Endothelial cell of umbilical vein (primary cell): ENCODE data around the gene YTHDC1. TPM values are rescaled to one million over a fixed set of nuclear protein-coding genes. Genes with fewer than 3 reads are reported as not detected.

Experiments
- BruUV-seq: library from RNA; stranded (reverse); fragments of 400-500 nt; replicated peaks from 2 replicates; lab custom pipeline; 2021; lab: Mats Ljungman, UMichigan
- CTCF ChIA-PET: fragments of 300-600, 350-600 bp; sonication (Branson Sonifier 250); formaldehyde crosslinking; loops from one replicate; lab custom pipeline; 2021; ENCODE audit warnings: antibody characterized with exemption, inconsistent platforms; lab: Charles Lee
- POLR2A ChIA-PET: fragments of 300-600, 350-600 bp; sonication (Branson Sonifier 250); formaldehyde crosslinking; loops from one replicate; lab custom pipeline; 2021; ENCODE audit warnings: antibody characterized with exemption, inconsistent platforms; lab: Charles Lee
- DNase-seq: peaks from one replicate; pipeline ENCODE4 v3.0.0-alpha.2; 2011; ENCODE audit warnings: low read depth, low spot score
- FAIRE-seq: peaks from 2 replicates; lab custom pipeline; 2011; peaks lifted over from hg19 to GRCh38; lab: Jason Lieb, UNC
- H2AFZ ChIP-seq: 2 replicates; pipeline ENCODE4 v1.6.0; 2012; ENCODE audit warnings: low read depth, low read length, control low read depth, inconsistent platforms
- H3K27ac ChIP-seq: 2 replicates; pipeline ENCODE4 v1.5.1; 2011; ENCODE audit warnings: low read depth, mild to moderate bottlenecking, control low read depth, low read length, moderate library complexity; ENCODE audit not compliant: insufficient read depth
- H3K27me3 ChIP-seq, 2 experiments: 2 replicates each; pipeline versions ENCODE4 v1.6.0 to v1.6.1; 2011; ENCODE audit warnings: low read length in 2 of 2, mixed read lengths in 1 of 2; ENCODE audit not compliant: control insufficient read depth in 2 of 2, insufficient read depth in 2 of 2
- H3K36me3 ChIP-seq, 2 experiments: 2 replicates in 1 of 2; 3 replicates in 1 of 2; pipeline ENCODE4 v1.5.1; 2011; ENCODE audit warnings: low read length in 2 of 2, mild to moderate bottlenecking in 1 of 2, moderate library complexity in 1 of 2; ENCODE audit not compliant: control insufficient read depth in 2 of 2, insufficient read depth in 2 of 2; ENCODE audit errors: extremely low read depth in 1 of 2
- H3K4me1 ChIP-seq: 3 replicates; pipeline ENCODE4 v1.5.1; 2011; ENCODE audit warnings: mild to moderate bottlenecking, low read length; ENCODE audit not compliant: control insufficient read depth, insufficient read depth; ENCODE audit errors: extremely low read depth
- H3K4me2 ChIP-seq: 2 replicates; pipeline ENCODE4 v1.6.1; 2011; ENCODE audit warnings: low read length, control low read depth, mixed read lengths; ENCODE audit not compliant: insufficient read depth
- H3K4me3 ChIP-seq, 3 experiments: fragments of 200-600 bp in 1 of 3; sonication (generic), shearing (Covaris generic) in 1 of 3; replicated peaks in 1 of 3; 2 replicates each; pipeline ENCODE4 v1.5.1; 2011 to 2016; ENCODE audit warnings: control low read depth in 3 of 3, low read length in 3 of 3, mild to moderate bottlenecking in 2 of 3, inconsistent platforms in 1 of 3, low read depth in 1 of 3, moderate library complexity in 1 of 3; ENCODE audit not compliant: insufficient read depth in 1 of 3
- H3K79me2 ChIP-seq: 2 replicates; pipeline ENCODE4 v1.6.0; 2012; ENCODE audit warnings: low read length, inconsistent platforms; ENCODE audit not compliant: control insufficient read depth, insufficient read depth
- H3K9ac ChIP-seq: replicated peaks from 2 replicates; pipeline ENCODE3; 2011; ENCODE audit warnings: low read length, control low read depth; ENCODE audit not compliant: insufficient read depth; ENCODE audit errors: extremely low read depth
- H3K9me1 ChIP-seq: replicated peaks from 3 replicates; pipeline ENCODE4 v1.6.0; 2011; ENCODE audit warnings: mild to moderate bottlenecking, low read length; ENCODE audit not compliant: control insufficient read depth, insufficient read depth; ENCODE audit errors: extremely low read depth
- H3K9me3 ChIP-seq: replicated peaks from 2 replicates; pipeline ENCODE4 v1.5.1; 2012; ENCODE audit warnings: low read length, inconsistent platforms; ENCODE audit not compliant: control insufficient read depth, insufficient read depth
- H4K20me1 ChIP-seq: replicated peaks from 2 replicates; pipeline ENCODE3; 2011; ENCODE audit warnings: mild to moderate bottlenecking, low read length; ENCODE audit not compliant: control insufficient read depth, insufficient read depth; ENCODE audit errors: extremely low read depth
- CTCF ChIP-seq, 2 donors: IDR thresholded peaks; 1 replicate in 1 of 2; 2 replicates in 1 of 2; pipeline ENCODE4 v1.5.1; 2011; ENCODE audit warnings: low read length in 2 of 2, mild to moderate bottlenecking in 2 of 2, moderate library complexity in 2 of 2, control low read depth in 1 of 2, inconsistent platforms in 1 of 2, low read depth in 1 of 2; ENCODE audit not compliant: insufficient read depth in 1 of 2; ENCODE audit errors: extremely low read depth in 1 of 2
- EZH2 ChIP-seq: IDR thresholded peaks from 2 replicates; pipeline ENCODE4 v1.6.1; 2012; ENCODE audit warnings: borderline replicate concordance, low read depth, mild to moderate bottlenecking, moderate library complexity, low read length, inconsistent platforms; ENCODE audit not compliant: severe bottlenecking
- FOS ChIP-seq: IDR thresholded peaks from 2 replicates; pipeline ENCODE4 v1.6.1; 2011; ENCODE audit warnings: mild to moderate bottlenecking, low read length, moderate library complexity, borderline replicate concordance; ENCODE audit not compliant: insufficient read depth
- GATA2 ChIP-seq: IDR thresholded peaks from 2 replicates; pipeline ENCODE4 v1.7.0; 2011; ENCODE audit warnings: low read depth, mild to moderate bottlenecking, moderate library complexity, mixed read lengths, low read length; ENCODE audit not compliant: insufficient read length, insufficient read depth
- JUN ChIP-seq: IDR thresholded peaks from 2 replicates; pipeline ENCODE4 v1.6.1; 2011; ENCODE audit warnings: borderline replicate concordance, low read depth; ENCODE audit not compliant: insufficient read length, insufficient read depth
- MYC ChIP-seq: IDR thresholded peaks from one replicate; pipeline ENCODE4 v1.6.1; 2011; ENCODE audit warnings: mild to moderate bottlenecking, low read depth, low read length
- POLR2A ChIP-seq: IDR thresholded peaks from 2 replicates; pipeline ENCODE4 v1.6.1; 2012; ENCODE audit warnings: low read depth, mild to moderate bottlenecking, control low read depth, low read length
- POLR2AphosphoS5 ChIP-seq: IDR thresholded peaks from 2 replicates; pipeline ENCODE4 v1.6.1; 2012; ENCODE audit warnings: low read depth, mild to moderate bottlenecking, control low read depth, low read length, moderate library complexity; ENCODE audit not compliant: insufficient read depth
- dilution Hi-C: fragments of 300-500 bp; cut with MboI; formaldehyde crosslinking; loops from one replicate; pipeline ENCODE4 v1.15.0; 2019; ENCODE audit warnings: low sequenced_read_pairs; ENCODE audit not compliant: extremely low pct_ligation_motif_present
- intact Hi-C: fragments of 100-400 bp; cut with micrococcal nuclease; formaldehyde crosslinking; loops from one replicate; pipeline ENCODE4 v1.10.0; 2022
- polyA plus RNA-seq, 4 experiments: library from polyadenylated mRNA; depleted of rRNA in 3 of 4; stranded (reverse) in 3 of 4; unstranded in 1 of 4; fragments of >200 nt; gene quantifications; 2 replicates each; pipeline versions ENCODE4 v1.2.1 to v1.2.3, GENCODE V29; 2011 to 2012; ENCODE audit warnings: missing spikeins in 1 of 4
- total RNA-seq: library from RNA; stranded (reverse); gene quantifications from 2 replicates; pipeline ENCODE4 v1.2.3, GENCODE V29; 2021
- TF ChIP-seq, protein P1 (sequence below): IDR thresholded peaks from 2 replicates; pipeline ENCODE4 v1.6.1; 2011; ENCODE audit not compliant: insufficient read depth, insufficient read length

YTHDC1 gene
- total and polyA plus RNA-seq, 2 donors (not counting 3 experiments of a cell fraction or from before 2014, with no cell fraction given), result 17.8 to 60.4 TPM

- TF ChIP-seq, protein P1, sequence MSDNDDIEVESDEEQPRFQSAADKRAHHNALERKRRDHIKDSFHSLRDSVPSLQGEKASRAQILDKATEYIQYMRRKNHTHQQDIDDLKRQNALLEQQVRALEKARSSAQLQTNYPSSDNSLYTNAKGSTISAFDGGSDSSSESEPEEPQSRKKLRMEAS, result no peak
- TF ChIP-seq POLR2A (no peak), CTCF (IDR thresholded peaks at IDR 0.05; ENCODE audit: extremely low read depth in 1 of 2, insufficient read depth in 1 of 2, low read depth in 1 of 2, low read length in 2 of 2) (no peak), POLR2AphosphoS5 (no peak), MYC (no peak), FOS (no peak), JUN (no peak), GATA2 (no peak), EZH2 (no peak)
- FAIRE-seq, result no peak
- Histone ChIP-seq H3K4me1 (peaks cover 18% of the 10 kb centered on the region), H3K4me3 (peak overlapping the region in 2 of 3 experiments; percentile 82 to 99), H3K79me2 (peaks cover 69% of the 10 kb centered on the region), H3K9me3 (no peaks in the 10 kb centered on the region), H3K27ac (no peak overlapping the region), H3K36me3 (no peaks in the 10 kb centered on the region), H4K20me1 (peaks cover 11% of the 10 kb centered on the region), H3K27me3 (no peaks in the 10 kb centered on the region), H3K9ac (peak overlapping the region; percentile 98), H3K4me2 (peak overlapping the region; percentile 98), H2AFZ (no peak overlapping the region), H3K9me1 (no peaks in the 10 kb centered on the region)
- no TSS peak for BruUV-seq
- dilution Hi-C loops, result no loop called here
- ChIA-PET CTCF (interaction anchor here (1.1 to 1.2 kb wide), 2 partner anchors 9 to 28 kb away, joined by 3 read pairs; no protein-coding TSS in a partner anchor), POLR2A (no interaction called here)
- intact Hi-C loops, result loop anchor here (5.0 kb wide), 1 partner anchor 806 kb away; no protein-coding TSS in a partner anchor
- peak; percentile 14 for DNase-seq
Measured at GRCh38 chr4:68347845-68348244, 2.0 kb downstream of the YTHDC1 start.
